Brain microvascular endothelial cell (primary cell): ENCODE measurements around the gene LRP1B.
A peak's percentile ranks its signal among the peaks of the same experiment; 100 is the strongest.

Experiments
- DNase-seq: peaks from one replicate; pipeline ENCODE4 v3.0.0-alpha.2; 2020
- H3K27ac ChIP-seq: fragments of 250-450 bp; sonication (Bioruptor Pico); 2 replicates; pipeline ENCODE4 v1.5.1; 2020; ENCODE audit warnings: mild to moderate bottlenecking, moderate library complexity
- H3K27me3 ChIP-seq: fragments of 250-450 bp; sonication (Bioruptor Pico); replicated peaks from 2 replicates; pipeline ENCODE4 v1.5.1; 2020; ENCODE audit warnings: mild to moderate bottlenecking
- H3K36me3 ChIP-seq: fragments of 250-450 bp; sonication (Bioruptor Pico); replicated peaks from 2 replicates; pipeline ENCODE4 v1.5.1; 2020; ENCODE audit warnings: mild to moderate bottlenecking
- H3K4me3 ChIP-seq: 2 replicates; pipeline ENCODE4 v1.5.1; 2011; ENCODE audit warnings: low read depth, mild to moderate bottlenecking, control low read depth, low read length, moderate library complexity
- CTCF ChIP-seq: IDR thresholded peaks from 2 replicates; pipeline ENCODE4 v1.5.1; 2011; ENCODE audit warnings: low read depth, mild to moderate bottlenecking, moderate library complexity, low read length, control low read depth, inconsistent platforms; ENCODE audit errors: missing control alignments
- in situ Hi-C: cut with HindIII; loops from 2 replicates; pipeline ENCODE4 v1.10.0; 2017; ENCODE audit warnings: low sequenced_read_pairs, low pct_ligation_motif_present

Gene LRP1B

GRCh38 chr2:140643761-140644187 is 1487.0 kb downstream of the LRP1B start:
- in situ Hi-C loops, result no loop called here
- peak; percentile 72 for DNase-seq
- peak overlapping the region; percentile 80 for H3K27ac ChIP-seq
- TF ChIP-seq CTCF, result no peak
- H3K27me3 ChIP-seq, result no peaks in the 10 kb centered on the region
- H3K4me3 ChIP-seq, result peak overlapping the region; percentile 23
- no peaks in the 10 kb centered on the region for H3K36me3 ChIP-seq

- no peak overlapping the region for H3K27ac ChIP-seq
- H3K4me3 ChIP-seq, result no peak overlapping the region
- in situ Hi-C loops, result no loop called here
- no peak for TF ChIP-seq CTCF
- no peaks in the 10 kb centered on the region for H3K27me3 ChIP-seq
- no peaks in the 10 kb centered on the region for H3K36me3 ChIP-seq
- no peak for DNase-seq
These were observed 1489.7 kb downstream of the LRP1B start for GRCh38 chr2:140641163-140641562.

- Histone ChIP-seq H3K4me3 (no peak overlapping the region), H3K36me3 (no peaks in the 10 kb centered on the region), H3K27me3 (no peaks in the 10 kb centered on the region), H3K27ac (no peak overlapping the region)
- no peak for TF ChIP-seq CTCF
- DNase-seq, result no peak
- in situ Hi-C loops, result no loop called here
These were observed 1491.2 kb downstream of the LRP1B start for GRCh38 chr2:140639628-140640027.

- H3K36me3 ChIP-seq, result no peaks in the 10 kb centered on the region
- H3K4me3 ChIP-seq, result no peak overlapping the region
- in situ Hi-C loops, result no loop called here
- no peak overlapping the region for H3K27ac ChIP-seq
- TF ChIP-seq CTCF, result no peak
- no peak for DNase-seq
- H3K27me3 ChIP-seq, result no peaks in the 10 kb centered on the region
These were observed 1500.3 kb downstream of the LRP1B start for GRCh38 chr2:140630557-140630956.

- in situ Hi-C loops, result no loop called here
- DNase-seq, result no peak
These were observed 1502.9 kb downstream of the LRP1B start for GRCh38 chr2:140627885-140628284.

More at GRCh38 chr2:140627885-140628284, 1502.9 kb downstream of the LRP1B start:
- Histone ChIP-seq H3K36me3 (no peaks in the 10 kb centered on the region), H3K4me3 (no peak overlapping the region), H3K27me3 (no peaks in the 10 kb centered on the region), H3K27ac (no peak overlapping the region)
- no peak for TF ChIP-seq CTCF
